Kidney epithelial cell (primary cell): ENCODE data around the gene MRPL44. TPM values are rescaled to one million over a fixed set of nuclear protein-coding genes. Genes with fewer than 3 reads are reported as not detected.

Experiments used
- DNase-seq: peaks from one replicate; pipeline ENCODE4 v3.0.0-alpha.2; 2010; ENCODE audit warnings: low read depth
- H3K27me3 ChIP-seq: 2 replicates; pipeline ENCODE4 v1.6.0; 2011; ENCODE audit warnings: low read length; ENCODE audit not compliant: control insufficient read depth, insufficient read depth
- H3K36me3 ChIP-seq: 2 replicates; pipeline ENCODE4 v1.5.1; 2011; ENCODE audit warnings: low read length; ENCODE audit not compliant: control insufficient read depth, insufficient read depth
- H3K4me3 ChIP-seq: 2 replicates; pipeline ENCODE4 v1.5.1; 2011; ENCODE audit warnings: low read depth, mild to moderate bottlenecking, control low read depth, low read length
- total RNA-seq: library from RNA; depleted of rRNA; stranded (reverse); fragments of >200 nt; gene quantifications from 2 replicates; pipeline ENCODE4 v1.2.3, GENCODE V29; 2015
- TF ChIP-seq, protein P1 (sequence below): IDR thresholded peaks from 2 replicates; pipeline ENCODE4 v1.5.1; 2011; ENCODE audit warnings: mild to moderate bottlenecking, moderate library complexity, low read length, control low read depth, inconsistent platforms; ENCODE audit not compliant: insufficient read depth, poor library complexity, severe bottlenecking

Gene MRPL44
- total RNA-seq, 1 donor from 2014 or later, result 62.2 TPM

DNA sequence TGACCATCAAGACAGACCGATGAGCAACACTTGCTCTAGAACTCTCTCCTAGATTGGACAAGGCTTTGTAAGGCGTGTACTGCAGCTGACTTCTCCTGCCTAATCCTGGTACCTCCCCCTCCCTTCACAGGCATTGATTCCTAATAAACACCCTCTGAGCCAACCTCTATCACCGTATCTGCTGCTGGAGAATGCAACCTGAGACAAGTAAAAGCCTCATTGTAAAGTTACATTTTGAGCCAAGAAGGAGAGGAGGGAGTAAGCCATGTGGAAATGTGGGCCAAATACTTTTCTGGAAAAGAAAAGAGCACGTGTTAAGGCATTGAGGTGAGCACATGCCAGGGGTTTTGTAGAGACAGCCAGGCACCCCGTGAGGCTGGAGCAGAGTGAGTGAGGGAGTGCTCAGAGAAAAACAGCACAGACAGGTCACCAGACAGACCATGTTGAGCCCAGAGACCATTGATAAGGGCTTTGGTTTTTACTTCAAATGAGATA, 9.5 kb upstream of the MRPL44 start:
- TF ChIP-seq, protein P1, sequence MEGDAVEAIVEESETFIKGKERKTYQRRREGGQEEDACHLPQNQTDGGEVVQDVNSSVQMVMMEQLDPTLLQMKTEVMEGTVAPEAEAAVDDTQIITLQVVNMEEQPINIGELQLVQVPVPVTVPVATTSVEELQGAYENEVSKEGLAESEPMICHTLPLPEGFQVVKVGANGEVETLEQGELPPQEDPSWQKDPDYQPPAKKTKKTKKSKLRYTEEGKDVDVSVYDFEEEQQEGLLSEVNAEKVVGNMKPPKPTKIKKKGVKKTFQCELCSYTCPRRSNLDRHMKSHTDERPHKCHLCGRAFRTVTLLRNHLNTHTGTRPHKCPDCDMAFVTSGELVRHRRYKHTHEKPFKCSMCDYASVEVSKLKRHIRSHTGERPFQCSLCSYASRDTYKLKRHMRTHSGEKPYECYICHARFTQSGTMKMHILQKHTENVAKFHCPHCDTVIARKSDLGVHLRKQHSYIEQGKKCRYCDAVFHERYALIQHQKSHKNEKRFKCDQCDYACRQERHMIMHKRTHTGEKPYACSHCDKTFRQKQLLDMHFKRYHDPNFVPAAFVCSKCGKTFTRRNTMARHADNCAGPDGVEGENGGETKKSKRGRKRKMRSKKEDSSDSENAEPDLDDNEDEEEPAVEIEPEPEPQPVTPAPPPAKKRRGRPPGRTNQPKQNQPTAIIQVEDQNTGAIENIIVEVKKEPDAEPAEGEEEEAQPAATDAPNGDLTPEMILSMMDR, result no peak
- Histone ChIP-seq H3K27me3 (no peaks in the 10 kb centered on the region), H3K36me3 (no peaks in the 10 kb centered on the region), H3K4me3 (no peak overlapping the region)
- DNase-seq, result no peak

DNA sequence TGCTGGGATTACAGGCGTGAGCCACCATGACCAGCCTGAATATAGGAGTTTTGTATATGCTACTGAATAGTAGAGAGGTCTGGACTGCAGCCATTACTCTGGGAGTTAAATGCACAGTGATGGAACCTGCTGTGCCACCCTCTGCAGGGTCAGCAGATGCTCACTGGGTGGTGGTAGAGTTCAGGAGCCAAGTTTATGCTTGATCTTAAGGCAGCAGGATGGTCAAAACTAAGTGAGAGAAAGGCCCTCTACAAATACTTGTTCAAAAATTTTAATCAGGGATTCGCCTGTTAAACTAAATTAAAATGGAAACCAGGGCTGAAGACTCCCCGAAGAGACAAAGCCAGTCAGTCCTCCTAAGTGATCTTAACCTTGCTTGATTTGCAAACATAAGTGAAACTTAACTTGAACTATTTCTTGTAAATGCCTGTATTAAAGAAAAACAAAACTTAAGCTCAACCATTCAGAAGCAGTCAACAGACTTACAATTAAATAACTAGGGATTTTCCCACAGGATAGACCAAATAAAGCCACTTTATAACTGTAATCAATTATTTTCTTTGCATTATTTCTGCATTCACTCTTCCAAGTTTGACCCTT, 7.9 kb upstream of the MRPL44 start:
- no peaks in the 10 kb centered on the region for H3K36me3 ChIP-seq
- no peaks in the 10 kb centered on the region for H3K27me3 ChIP-seq
- DNase-seq, result no peak
- TF ChIP-seq, protein P1, result no peak
- H3K4me3 ChIP-seq, result no peak overlapping the region

DNA sequence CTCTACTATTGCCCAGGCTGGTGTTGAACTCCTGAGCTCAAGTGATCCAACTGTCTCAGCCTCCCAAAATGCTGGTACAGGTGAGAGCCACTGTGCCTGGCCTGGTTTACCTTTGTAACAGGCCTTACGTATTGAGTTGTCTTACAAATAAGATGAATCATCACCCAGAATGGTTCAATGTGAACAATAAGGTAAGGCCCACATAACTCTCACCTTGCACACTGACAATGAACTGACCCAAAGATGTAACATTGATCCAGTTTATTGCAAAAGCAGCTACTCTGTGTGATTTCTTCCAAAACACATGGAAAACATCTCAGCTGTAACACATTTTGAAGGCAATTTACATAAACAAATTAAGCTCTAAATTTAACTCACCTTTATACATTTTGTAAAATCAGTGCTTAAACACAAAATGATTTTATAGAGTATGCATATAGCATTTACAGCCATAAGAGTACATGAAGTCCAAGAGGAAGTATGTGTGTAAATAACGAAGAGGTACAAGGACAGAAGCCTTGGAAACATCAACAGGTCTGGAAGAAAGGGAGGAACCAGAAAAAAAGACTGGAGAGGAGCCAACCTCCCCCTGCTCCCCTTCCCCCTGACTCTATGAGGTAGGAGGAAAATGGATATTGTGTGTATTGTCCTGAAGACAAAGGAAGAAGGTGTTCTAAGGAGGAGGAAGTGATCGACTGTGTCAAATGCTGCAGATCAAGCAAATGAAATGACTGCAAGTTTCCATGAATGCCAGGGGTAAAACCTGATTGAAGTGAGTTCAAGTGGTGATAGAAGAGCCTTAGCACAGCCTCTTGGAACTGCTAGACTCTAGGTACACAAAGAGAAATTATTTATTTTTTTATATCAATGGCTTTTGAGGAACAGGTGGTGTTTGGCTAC, 6.6 kb upstream of the MRPL44 start:
- Histone ChIP-seq H3K27me3 (no peaks in the 10 kb centered on the region), H3K4me3 (no peak overlapping the region), H3K36me3 (no peaks in the 10 kb centered on the region)
- DNase-seq, result no peak
- TF ChIP-seq, protein P1, result no peak

DNA sequence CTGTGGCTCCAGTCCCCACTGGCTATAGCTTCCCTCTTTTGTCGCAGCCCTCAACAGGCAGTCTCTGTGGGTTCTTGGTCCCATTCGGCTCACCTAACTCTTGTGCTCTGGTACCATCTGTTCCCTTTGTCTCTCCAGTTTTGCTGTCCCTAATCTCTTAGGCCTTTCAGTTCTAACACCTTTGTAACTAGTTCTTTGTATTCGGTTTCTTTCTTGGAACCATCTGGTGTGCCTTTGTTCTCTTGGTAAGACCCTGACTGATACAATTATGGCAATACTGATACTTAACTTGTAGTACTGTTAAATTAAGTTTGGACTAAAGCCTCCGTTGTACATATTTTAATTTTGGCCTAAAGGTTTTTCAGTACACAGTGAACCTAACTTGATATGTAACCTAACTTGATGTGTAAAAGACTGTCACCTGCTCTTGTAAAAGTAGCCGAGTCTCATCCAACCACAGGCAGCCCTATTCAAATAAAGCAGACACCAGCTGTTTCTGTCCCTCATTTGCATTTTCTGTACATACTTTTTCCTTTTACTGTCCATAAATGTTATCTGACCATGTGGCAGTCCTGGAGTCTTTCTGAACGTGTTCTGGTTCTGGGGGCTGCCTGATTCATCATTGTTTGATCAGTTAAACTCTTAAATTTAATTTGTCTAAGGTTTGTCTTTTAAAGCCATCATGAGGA, 4.8 kb upstream of the MRPL44 start:
- TF ChIP-seq, protein P1, result no peak
- DNase-seq, result no peak
- Histone ChIP-seq H3K4me3 (no peak overlapping the region), H3K27me3 (no peaks in the 10 kb centered on the region), H3K36me3 (no peaks in the 10 kb centered on the region)

DNA sequence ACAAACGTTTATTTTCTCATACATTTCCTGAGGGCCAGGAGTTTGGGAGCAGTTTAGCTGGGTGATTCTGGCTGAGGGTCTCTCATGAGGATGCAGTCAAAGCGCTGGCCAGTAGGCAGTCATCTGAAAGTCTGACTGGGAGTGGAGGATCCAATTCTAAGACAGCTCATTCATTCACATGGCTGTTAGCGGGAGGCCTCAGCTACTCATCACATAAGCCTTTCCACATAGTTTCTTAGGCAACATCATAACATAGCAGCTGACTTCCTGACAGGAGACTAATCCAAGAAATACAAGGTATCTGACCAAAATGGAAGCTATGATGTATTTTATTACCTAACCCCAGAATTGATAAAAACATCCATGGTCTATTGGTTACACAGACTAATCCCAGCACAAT, 2.9 kb upstream of the MRPL44 start:
- DNase-seq, result no peak
- Histone ChIP-seq H3K4me3 (no peak overlapping the region), H3K36me3 (no peaks in the 10 kb centered on the region), H3K27me3 (no peaks in the 10 kb centered on the region)
- TF ChIP-seq, protein P1, result no peak
